MCF 10A (cell line): ENCODE data around the gene KIRREL3. TPM values are rescaled to one million over a fixed set of nuclear protein-coding genes. Genes with fewer than 3 reads are reported as not detected.

Source experiments
- BruUV-seq: library from RNA; stranded (reverse); fragments of 400-500 nt; replicated peaks from 2 replicates; lab custom pipeline; 2021; lab: Mats Ljungman, UMichigan
- CTCF ChIA-PET: fragments of 300-600 bp; sonication (Branson Sonifier 250); formaldehyde crosslinking; extraction: SDS; loops from one replicate; lab custom pipeline; 2021; ENCODE audit warnings: antibody characterized with exemption, inconsistent platforms; lab: Yijun Ruan, JAX
- POLR2A ChIA-PET: fragments of 300-600, 350-650 bp; sonication (Branson Sonifier 250); formaldehyde crosslinking; extraction: SDS; loops from one replicate; lab custom pipeline; 2020; ENCODE audit warnings: antibody characterized with exemption, inconsistent platforms; lab: Yijun Ruan, JAX
- DNase-seq: peaks from one replicate; pipeline ENCODE4 v3.0.0-alpha.2; 2018; ENCODE audit not compliant: unreplicated experiment
- H3K27ac Mint-ChIP-seq: one replicate; pipeline ENCODE4 v1.8.0; 2022; ENCODE audit warnings: mild to moderate bottlenecking, low read depth, mixed read lengths; ENCODE audit not compliant: unreplicated experiment
- H3K27me3 Mint-ChIP-seq: one replicate; pipeline ENCODE4 v1.8.0; 2022; ENCODE audit warnings: mixed read lengths; ENCODE audit not compliant: insufficient read depth, unreplicated experiment
- H3K36me3 Mint-ChIP-seq: one replicate; pipeline ENCODE4 v1.8.0; 2022; ENCODE audit warnings: mild to moderate bottlenecking, moderate library complexity, mixed read lengths; ENCODE audit not compliant: insufficient read depth, unreplicated experiment
- H3K4me1 Mint-ChIP-seq: one replicate; pipeline ENCODE4 v1.8.0; 2022; ENCODE audit warnings: mixed read lengths; ENCODE audit not compliant: insufficient read depth, unreplicated experiment
- H3K4me3 Mint-ChIP-seq: one replicate; pipeline ENCODE4 v1.8.0; 2022; ENCODE audit warnings: mild to moderate bottlenecking, moderate library complexity, mixed read lengths; ENCODE audit not compliant: unreplicated experiment
- H3K9me3 Mint-ChIP-seq: one replicate; pipeline ENCODE4 v1.8.0; 2022; ENCODE audit warnings: mixed read lengths; ENCODE audit not compliant: unreplicated experiment
- CTCF ChIP-seq: fragments of 200-600 bp; IDR thresholded peaks from one replicate; pipeline ENCODE4 v1.8.0; 2022; ENCODE audit warnings: antibody characterized with exemption, mild to moderate bottlenecking; ENCODE audit not compliant: unreplicated experiment
- intact Hi-C: fragments of 100-400 bp; cut with micrococcal nuclease; formaldehyde crosslinking; loops from 2 replicates; pipeline ENCODE4 v1.14.1; 2022
- total RNA-seq: library from RNA; stranded (reverse); gene quantifications from 2 replicates; pipeline ENCODE4 v1.2.3, GENCODE V29; 2022

Gene KIRREL3
- total RNA-seq, 1 experiment from 2014 or later = not detected

DNA sequence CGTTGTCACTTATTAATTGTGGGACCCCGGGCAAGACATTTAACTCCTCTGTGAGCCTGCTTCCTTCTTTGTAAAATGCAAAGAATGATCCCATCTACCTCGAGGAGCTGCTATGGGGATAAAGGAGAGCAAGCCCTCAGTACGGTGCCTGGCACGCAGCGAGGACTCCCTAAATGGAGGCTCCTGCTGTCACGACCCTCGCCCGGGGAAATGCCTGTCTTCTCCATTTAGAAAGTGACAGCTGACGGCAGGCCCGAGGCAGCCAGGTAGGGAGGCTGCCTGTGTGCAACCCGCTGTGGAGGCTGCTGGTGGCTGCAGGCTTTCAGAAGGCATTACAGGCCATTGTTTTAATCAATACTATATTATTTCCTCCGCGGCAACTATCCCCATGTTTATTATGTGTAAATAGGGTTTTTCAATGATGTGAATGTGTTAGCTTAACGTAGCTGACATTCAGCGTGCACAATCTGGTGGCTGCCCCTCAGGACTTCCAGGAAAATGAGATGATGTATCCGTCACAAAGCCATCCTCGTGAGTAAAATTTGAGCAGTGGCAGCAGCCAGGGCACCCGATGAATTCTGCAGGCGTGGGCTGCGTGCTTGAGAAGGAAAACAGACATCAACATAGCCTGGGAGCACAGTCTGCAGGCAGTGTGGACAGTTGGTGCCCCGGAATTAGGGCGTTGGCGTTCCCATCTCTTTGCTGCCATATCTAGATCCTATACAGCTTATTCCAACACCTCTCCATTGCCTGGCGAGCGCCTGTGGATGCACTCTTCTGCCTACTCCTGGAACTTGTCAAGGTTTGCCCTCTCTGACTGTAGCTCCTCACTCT lies 416.8 kb downstream of the KIRREL3 start:
- H3K27ac Mint-ChIP-seq = no peak overlapping the region
- peaks cover 5% of the 10 kb centered on the region for H3K27me3 Mint-ChIP-seq
- POLR2A ChIA-PET = interaction anchor here (0.6 kb wide), 1 partner anchor 287 kb away, joined by 7 read pairs; no protein-coding TSS in a partner anchor
- H3K4me3 Mint-ChIP-seq = no peak overlapping the region
- no peaks in the 10 kb centered on the region for H3K36me3 Mint-ChIP-seq
- CTCF ChIA-PET = interaction anchor here (0.6 kb wide), 1 partner anchor 277 kb away, joined by 5 read pairs; no protein-coding TSS in a partner anchor
- no peaks in the 10 kb centered on the region for H3K9me3 Mint-ChIP-seq
- no peaks in the 10 kb centered on the region for H3K4me1 Mint-ChIP-seq
- no TSS peak for BruUV-seq
- no peak for TF ChIP-seq CTCF
- no peak for DNase-seq
- intact Hi-C loops = loop anchor here (10.0 kb wide), 1 partner anchor 269 kb away; no protein-coding TSS in a partner anchor

- peaks cover 12% of the 10 kb centered on the region for H3K27me3 Mint-ChIP-seq
- H3K36me3 Mint-ChIP-seq = no peaks in the 10 kb centered on the region
- H3K9me3 Mint-ChIP-seq = no peaks in the 10 kb centered on the region
- no peak overlapping the region for H3K4me3 Mint-ChIP-seq
- ChIA-PET POLR2A (no interaction called here), CTCF (interaction anchor here (0.6 kb wide), 1 partner anchor 276 kb away, joined by 5 read pairs; no protein-coding TSS in a partner anchor)
- TF ChIP-seq CTCF = no peak
- H3K4me1 Mint-ChIP-seq = peaks cover 2% of the 10 kb centered on the region
- no peak for DNase-seq
- intact Hi-C loops = loop anchor here (10.0 kb wide), 1 partner anchor 268 kb away; no protein-coding TSS in a partner anchor
- H3K27ac Mint-ChIP-seq = no peak overlapping the region
- BruUV-seq = no TSS peak
Measured at GRCh38 chr11:126583101-126583500, 417.5 kb downstream of the KIRREL3 start.

- no peak for DNase-seq
- POLR2A ChIA-PET = interaction anchor here (0.7 kb wide), 1 partner anchor 761 kb away, joined by 3 read pairs; no protein-coding TSS in a partner anchor
- CTCF ChIA-PET = no interaction called here
- no peaks in the 10 kb centered on the region for H3K9me3 Mint-ChIP-seq
- peaks cover 18% of the 10 kb centered on the region for H3K27me3 Mint-ChIP-seq
- peaks cover 5% of the 10 kb centered on the region for H3K4me1 Mint-ChIP-seq
- H3K4me3 Mint-ChIP-seq = no peak overlapping the region
- H3K36me3 Mint-ChIP-seq = no peaks in the 10 kb centered on the region
- BruUV-seq = no TSS peak
- intact Hi-C loops = loop anchor here (10.0 kb wide), 1 partner anchor 267 kb away; no protein-coding TSS in a partner anchor
- H3K27ac Mint-ChIP-seq = no peak overlapping the region
- TF ChIP-seq CTCF = no peak
Measured at GRCh38 chr11:126581871-126582648, 418.5 kb downstream of the KIRREL3 start.
